Measurements from ENCODE around the gene ITGB3. TPM values are rescaled to one million over a fixed set of nuclear protein-coding genes. Genes with fewer than 3 reads are reported as not detected.

The ITGB3 gene
- total and polyA plus RNA-seq, 2 of the 8 experiments (the other 6 are each of a cell fraction or from before 2014, with no cell fraction given): 0.08 to 0.09 TPM

- Histone ChIP-seq H3K79me1 (ENCODE audit: low read depth, low read length) (no peaks in the 10 kb centered on the region), H2BK5ac (ENCODE audit: low read depth, low read length) (no peak overlapping the region), H3K18ac (ENCODE audit: extremely low read depth, low read length) (no peak overlapping the region), H3K23me2 (ENCODE audit: low read depth, low read length) (peaks cover 3% of the 10 kb centered on the region), H3K27ac (ENCODE audit: low read depth, low read length) (no peak overlapping the region), H3K4me1 (replicated peaks in 1 of 4; ENCODE audit: control insufficient read depth in 3 of 4, insufficient read depth in 4 of 4, low read length in 3 of 4) (peaks cover 0 to 2% (median 0%) of the 10 kb centered on the region in 4 experiments; a peak in 1 of 7 replicates), H3K23ac (ENCODE audit: insufficient read length) (no peak overlapping the region), H2BK12ac (ENCODE audit: low read depth, low read length) (no peak overlapping the region), H2BK15ac (ENCODE audit: low read length) (no peak overlapping the region), H3K56ac (replicated peaks; ENCODE audit: insufficient read length, low read depth, low read length) (no peak overlapping the region), H3K36me3 (ENCODE audit: control insufficient read depth in 2 of 4, insufficient read depth in 4 of 4, low read length in 3 of 4) (no peaks in the 10 kb centered on the region), H4K8ac (ENCODE audit: extremely low read depth, insufficient read depth, low read length) (no peak overlapping the region), H3K4ac (replicated peaks; ENCODE audit: insufficient read length, low read depth, low read length) (no peak overlapping the region), H4K20me1 (replicated peaks in 1 of 2; ENCODE audit: control insufficient read depth in 1 of 2, insufficient read depth in 2 of 2, low read length in 2 of 2) (no peaks in the 10 kb centered on the region), H2BK20ac (ENCODE audit: low read length) (no peak overlapping the region), H2AK5ac (ENCODE audit: low read depth, low read length) (no peak overlapping the region), H4K5ac (ENCODE audit: insufficient read length, low read depth, low read length) (no peak overlapping the region), H4K91ac (replicated peaks; ENCODE audit: insufficient read length, low read length) (no peak overlapping the region), H3K9me3 (ENCODE audit: insufficient read depth in 2 of 2, low read depth in 1 of 2, low read length in 1 of 2) (peaks cover 0 to 4% of the 10 kb centered on the region in 2 experiments; a peak in 1 of 4 replicates), H3K79me2 (ENCODE audit: control insufficient read depth in 1 of 2, insufficient read depth in 2 of 2, low read length in 2 of 2) (no peaks in the 10 kb centered on the region), H3K4me3 (ENCODE audit: extremely low read depth in 1 of 4, insufficient read depth in 2 of 4, low read depth in 3 of 4, low read length in 4 of 4) (no peak overlapping the region), H3K27me3 (replicated peaks in 1 of 4; ENCODE audit: control insufficient read depth in 3 of 4, extremely low read depth in 1 of 4, insufficient read depth in 3 of 4, low read length in 3 of 4) (peaks cover 0 to 5% (median under 1%) of the 10 kb centered on the region in 4 experiments; a peak in 4 of 7 replicates), H3K14ac (ENCODE audit: insufficient read length) (no peak overlapping the region), H2AFZ (ENCODE audit: low read length) (no peak overlapping the region), H2BK120ac (replicated peaks; ENCODE audit: low read depth, low read length) (no peak overlapping the region), H3K9ac (replicated peaks in 1 of 4; ENCODE audit: extremely low read depth in 1 of 4, low read depth in 3 of 4, low read length in 3 of 4) (no peak overlapping the region), H3K4me2 (ENCODE audit: insufficient read depth in 1 of 2, low read depth in 2 of 2, low read length in 2 of 2) (no peak overlapping the region)
- WGBS, 2 experiments (ENCODE audit: extremely low coverage in 1 of 2, insufficient coverage in 1 of 2, insufficient read length in 1 of 2, insufficient replicate concordance in 2 of 2, low coverage in 1 of 2, low lambda C conversion rate in 2 of 2, missing lambda C conversion rate in 1 of 2): 84% methylated on average over 3 of the region's 3 CpGs; no CpG with 5 or more reads in 1 of the 2 experiments
- CTCF ChIA-PET (ENCODE audit: partially characterized antibody): interaction anchor here (0.6 kb wide), 2 partner anchors 57 to 141 kb away, joined by 3 read pairs; no protein-coding TSS in a partner anchor
- FAIRE-seq: no peak
- no peak for TF ChIP-seq POLR2AphosphoS5 (IDR thresholded peaks at IDR 0.05; ENCODE audit: low read depth, low read length)
- no peak for TF ChIP-seq ATF3 (IDR thresholded peaks at IDR 0.05; ENCODE audit: insufficient read depth, low read depth, low read length)
- no peak for TF ChIP-seq SP2 (IDR thresholded peaks at IDR 0.05; ENCODE audit: low read length)
- no peak for TF ChIP-seq BCL11A (IDR thresholded peaks at IDR 0.05; ENCODE audit: low read depth in 2 of 2, low read length in 2 of 2)
- TF ChIP-seq MAFK (IDR thresholded peaks at IDR 0.05; ENCODE audit: low read depth, low read length): no peak
- no peak for TF ChIP-seq TBP (IDR thresholded peaks at IDR 0.05; ENCODE audit: low read depth, low read length)
- no peak for TF ChIP-seq TCF12 (IDR thresholded peaks at IDR 0.05; ENCODE audit: low read depth, low read length)
- no peak for TF ChIP-seq TAF7 (optimal IDR thresholded peaks at IDR 0.05; ENCODE audit: borderline replicate concordance, low read depth, low read length)
- no peak for TF ChIP-seq RFX5 (IDR thresholded peaks at IDR 0.05; ENCODE audit: borderline replicate concordance, low read depth, low read length)
- TF ChIP-seq EGR1 (IDR thresholded peaks at IDR 0.05; ENCODE audit: borderline replicate concordance, low read depth, low read length): no peak
- TF ChIP-seq KDM1A (IDR thresholded peaks at IDR 0.05; ENCODE audit: borderline replicate concordance, low read length): no peak
- DNase-seq (ENCODE audit: low read depth in 1 of 2, low spot score in 2 of 2): no peak
- POLR2A ChIA-PET (ENCODE audit: partially characterized antibody): no interaction called here
Observed at GRCh38 chr17:47318197-47318918, 64.7 kb downstream of the ITGB3 start.
